SK-N-MC (cell line): ENCODE data around the gene CCDC40.

ENCODE experiments used
- EZH2 ChIP-seq: fragments of 200-600 bp; sonication (generic); IDR thresholded peaks from one replicate; pipeline ENCODE4 v1.6.1; 2017; ENCODE audit warnings: antibody characterized with exemption
- FOXP2 ChIP-seq: optimal IDR thresholded peaks from 2 replicates; pipeline ENCODE3; 2011; ENCODE audit warnings: mild to moderate bottlenecking, moderate library complexity; ENCODE audit not compliant: insufficient read depth; ENCODE audit errors: extremely low read length, control extremely low read depth
- POLR2AphosphoS5 ChIP-seq: IDR thresholded peaks from 2 replicates; pipeline ENCODE4 v1.6.1; 2012; ENCODE audit warnings: mild to moderate bottlenecking, low read depth, low read length, borderline replicate concordance

DNA sequence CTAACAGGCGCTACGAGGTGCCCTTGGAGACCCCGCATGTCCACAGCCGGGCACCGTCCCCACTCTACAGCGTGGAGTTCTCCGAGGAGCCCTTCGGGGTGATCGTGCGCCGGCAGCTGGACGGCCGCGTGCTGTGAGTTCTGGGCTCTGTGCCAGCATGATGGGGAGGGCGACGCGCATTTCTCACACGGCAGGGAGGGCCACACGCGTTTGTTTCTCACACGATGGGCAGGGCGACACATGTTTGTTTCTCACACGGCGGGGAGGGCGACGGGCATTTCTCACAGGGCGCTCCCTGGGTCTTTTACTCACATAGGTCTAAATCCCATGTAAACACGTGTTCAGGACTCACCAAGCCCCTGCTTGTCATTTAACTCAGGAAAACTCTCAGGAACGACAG is 69.3 kb downstream of the CCDC40 start:
- TF ChIP-seq EZH2, result no peak
- TF ChIP-seq POLR2AphosphoS5, result no peak
- no peak for TF ChIP-seq FOXP2
